Measurements from ENCODE around the gene RHOH.

DNA sequence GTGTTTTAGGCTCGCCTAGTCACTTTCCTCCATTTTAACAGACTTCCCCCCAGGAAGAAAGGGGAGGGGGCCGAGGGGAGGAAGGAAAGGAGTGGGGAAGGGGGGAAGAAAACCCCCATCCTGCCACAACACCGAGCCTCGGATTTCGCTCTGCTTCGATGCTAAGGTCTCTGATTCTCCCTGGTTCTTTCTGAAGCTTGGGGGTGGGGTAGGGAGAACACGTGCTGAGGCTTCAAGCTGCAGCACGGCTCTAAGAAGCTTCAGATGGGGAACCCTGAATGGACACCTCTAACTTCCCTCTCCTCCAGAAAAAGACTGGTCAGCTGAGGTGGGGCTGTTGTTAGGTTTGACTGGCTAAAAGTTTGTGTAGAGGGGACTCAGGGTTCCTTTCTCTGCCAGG lies 61.8 kb downstream of the RHOH start:
- TF ChIP-seq CTCF (IDR thresholded peaks at IDR 0.05 in 4 of 5, conservative IDR thresholded peaks at IDR 0.05 in 1 of 5): no peak
- no peak for TF ChIP-seq POLR2A (IDR thresholded peaks at IDR 0.05)
